T-helper 9 cell (primary cell): ENCODE data around the gene ZNF275.
A peak's percentile ranks its signal among the peaks of the same experiment; 100 is the strongest.
"Not testable (repeated sequence)": the region's sequence is repeated elsewhere in the genome, so short reads cannot be mapped to it uniquely, and the experiment has no call there.

Experiments used
- DNase-seq: peaks from one replicate; pipeline ENCODE4 v3.0.0-alpha.2; 2020

ZNF275 gene

DNA sequence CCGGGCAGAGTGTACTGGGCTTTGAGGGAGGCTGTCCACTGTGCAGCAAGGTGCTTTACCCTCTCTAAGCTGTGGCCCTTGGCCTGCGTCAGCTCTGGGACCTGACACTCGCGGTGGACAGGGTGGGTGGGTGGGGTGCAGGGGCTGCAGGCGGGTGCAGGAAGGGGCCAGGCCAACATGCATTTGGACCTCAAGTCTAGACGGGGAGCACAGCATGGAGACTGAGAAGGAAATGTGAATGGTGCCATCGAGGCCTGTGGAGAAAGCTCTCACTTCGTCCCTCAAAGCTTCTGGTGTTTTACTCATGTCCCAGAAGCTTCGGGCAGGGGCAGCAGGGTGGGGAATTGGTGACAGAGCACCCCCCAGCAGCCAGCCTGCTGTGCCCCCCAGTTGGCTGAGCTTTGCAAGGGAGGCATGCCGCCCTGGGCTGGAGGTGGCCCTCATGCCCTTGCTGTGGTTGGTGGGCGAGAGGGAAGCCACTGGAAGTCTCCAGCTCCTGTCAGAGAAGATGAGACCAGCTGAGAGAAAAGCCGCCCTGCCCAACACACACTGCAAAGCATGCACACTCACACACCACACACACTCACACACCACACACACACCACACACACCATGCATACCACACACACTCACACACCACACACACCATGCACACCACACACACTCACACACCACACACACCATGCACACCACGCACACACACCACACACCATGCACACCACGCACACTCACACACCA is 54.9 kb downstream of the ZNF275 start:
- no peak for DNase-seq

DNA sequence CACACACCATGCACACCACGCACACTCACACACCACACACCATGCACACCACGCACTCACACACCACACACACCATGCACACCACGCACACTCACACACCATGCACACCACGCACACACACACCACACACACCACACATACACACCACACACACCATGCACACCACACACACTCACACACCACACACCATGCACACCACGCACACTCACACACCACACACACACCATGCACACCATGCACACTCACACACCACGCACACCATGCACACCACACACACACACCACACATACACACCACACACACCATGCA is 55.5 kb downstream of the ZNF275 start:
- not testable (repeated sequence) for DNase-seq

DNA sequence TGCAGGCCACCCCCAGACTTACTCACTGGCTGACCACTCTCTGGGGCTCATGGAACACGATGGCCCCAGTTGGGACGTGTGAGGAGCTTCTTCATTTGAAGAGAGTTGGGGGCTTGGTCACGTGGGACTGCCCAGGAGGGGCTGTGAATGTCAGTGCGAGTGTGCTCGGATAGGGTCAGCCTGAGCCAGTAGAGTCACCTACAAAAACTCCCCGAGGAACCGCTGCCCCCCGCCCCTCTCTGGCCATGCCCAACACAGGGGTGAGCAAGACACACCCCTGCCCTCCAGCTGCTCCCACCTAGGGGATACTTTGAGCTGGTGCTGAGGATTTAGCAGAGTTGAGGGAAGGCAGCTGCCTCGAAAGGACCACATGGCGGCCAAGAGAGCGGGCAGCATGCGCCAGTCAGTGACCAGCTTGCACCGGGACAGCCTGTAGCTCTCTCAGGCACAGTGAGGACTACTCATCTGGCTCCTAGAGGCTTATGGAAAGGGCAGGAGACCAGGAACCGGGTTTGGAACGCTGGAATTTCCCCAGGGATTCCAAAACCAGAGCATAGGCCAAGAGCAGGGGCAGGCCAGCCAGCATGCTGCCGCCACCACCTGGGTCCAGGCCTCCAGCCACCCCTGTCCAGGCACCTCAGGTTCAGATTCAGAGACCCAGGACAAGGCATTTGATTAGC is 58.8 kb downstream of the ZNF275 start:
- no peak for DNase-seq

DNA sequence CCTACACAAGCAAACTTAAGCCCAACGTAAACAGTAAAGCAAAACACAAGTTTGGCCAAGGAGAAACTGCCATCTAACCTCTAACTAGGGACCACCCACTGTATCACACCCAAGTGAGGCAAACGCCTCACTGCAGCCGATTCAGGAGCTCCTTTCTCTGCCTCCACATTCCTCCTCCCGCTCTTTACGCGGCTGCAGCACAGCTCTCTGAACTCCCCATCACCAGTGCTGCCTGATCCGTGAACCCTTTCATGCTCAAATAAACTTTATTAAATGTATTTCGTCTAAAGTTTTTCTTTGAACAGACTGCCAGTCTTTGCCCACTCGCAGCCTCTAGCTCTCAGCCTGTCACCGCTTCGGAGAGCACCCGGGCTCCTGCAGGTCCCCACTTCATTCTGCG is 60.7 kb downstream of the ZNF275 start:
- no peak for DNase-seq

DNA sequence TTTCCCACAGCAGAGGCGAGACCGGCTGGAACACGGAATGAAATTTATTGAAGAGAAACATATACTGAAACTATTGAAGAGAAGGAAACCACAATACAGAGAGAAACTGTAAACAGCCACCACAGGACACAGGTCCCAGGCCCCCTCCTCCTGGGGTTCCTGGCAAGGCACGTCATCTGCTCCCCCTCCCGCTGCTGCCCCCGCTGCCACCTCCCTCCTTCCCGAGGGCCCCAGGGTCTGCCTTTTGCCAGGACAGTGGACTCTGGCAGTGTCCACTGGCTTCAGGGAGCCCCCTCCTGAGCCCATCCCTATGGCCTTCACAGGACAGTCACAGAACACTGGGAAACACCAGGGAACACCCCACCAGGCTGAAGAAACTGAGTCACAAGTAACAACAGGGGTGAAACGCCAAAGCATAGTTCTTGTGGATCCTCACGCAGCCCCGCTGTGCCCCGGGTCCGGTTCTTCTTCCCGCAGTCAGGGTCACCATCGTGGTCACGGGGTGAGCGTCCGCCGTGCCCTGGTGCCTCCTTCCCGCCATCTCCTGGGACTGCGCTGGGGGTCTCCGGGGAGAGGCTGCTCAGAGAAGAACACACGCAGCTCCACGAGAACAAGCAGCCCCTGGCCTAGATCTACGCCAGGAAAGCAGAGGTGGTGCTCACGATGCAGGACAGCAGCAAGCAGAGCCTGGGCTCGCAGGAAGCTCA is 61.8 kb downstream of the ZNF275 start:
- DNase-seq = no peak

DNA sequence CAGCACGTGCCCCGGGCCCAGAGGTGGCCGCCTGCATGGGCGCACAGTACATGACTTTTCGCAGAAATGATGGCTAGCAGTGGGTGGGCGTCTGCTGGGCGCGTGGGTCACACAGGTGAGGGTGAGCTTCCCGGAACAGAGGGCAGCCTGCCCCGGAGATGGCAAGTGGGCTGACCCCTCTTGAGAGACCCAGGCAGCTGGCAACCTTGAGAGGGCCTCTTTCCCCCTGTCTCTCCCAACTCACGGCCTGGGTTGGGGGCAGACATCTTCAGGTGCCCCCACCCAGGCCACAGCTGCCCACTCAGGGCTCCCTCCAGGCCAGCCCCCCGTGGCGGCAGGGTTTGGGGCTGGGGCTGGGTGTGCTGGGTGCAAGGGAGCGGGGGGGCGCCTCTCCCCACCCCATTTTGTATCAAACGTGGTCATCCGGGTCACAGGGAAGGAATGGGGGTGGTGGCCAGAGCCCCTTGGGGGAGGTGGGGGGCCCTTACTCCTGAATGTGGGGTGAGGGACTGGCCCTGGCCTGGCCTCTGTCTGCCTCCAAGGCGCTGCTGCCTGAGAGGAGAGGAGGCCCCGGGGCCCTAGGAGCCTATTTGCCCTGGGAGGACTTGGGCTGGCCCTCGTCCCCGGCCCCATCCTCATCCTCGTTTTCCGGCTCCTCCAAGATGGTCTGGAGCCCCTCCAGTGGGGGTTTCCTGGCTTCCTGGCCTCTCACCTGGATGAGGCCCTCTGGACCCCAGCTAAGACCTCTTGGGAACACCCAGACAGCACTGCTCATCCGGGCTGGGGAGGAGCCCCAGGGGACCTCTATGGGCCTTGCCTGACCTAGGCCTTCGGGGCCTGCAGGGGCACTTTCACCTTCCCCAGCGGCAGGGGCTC is 62.6 kb downstream of the ZNF275 start:
- no peak for DNase-seq

DNA sequence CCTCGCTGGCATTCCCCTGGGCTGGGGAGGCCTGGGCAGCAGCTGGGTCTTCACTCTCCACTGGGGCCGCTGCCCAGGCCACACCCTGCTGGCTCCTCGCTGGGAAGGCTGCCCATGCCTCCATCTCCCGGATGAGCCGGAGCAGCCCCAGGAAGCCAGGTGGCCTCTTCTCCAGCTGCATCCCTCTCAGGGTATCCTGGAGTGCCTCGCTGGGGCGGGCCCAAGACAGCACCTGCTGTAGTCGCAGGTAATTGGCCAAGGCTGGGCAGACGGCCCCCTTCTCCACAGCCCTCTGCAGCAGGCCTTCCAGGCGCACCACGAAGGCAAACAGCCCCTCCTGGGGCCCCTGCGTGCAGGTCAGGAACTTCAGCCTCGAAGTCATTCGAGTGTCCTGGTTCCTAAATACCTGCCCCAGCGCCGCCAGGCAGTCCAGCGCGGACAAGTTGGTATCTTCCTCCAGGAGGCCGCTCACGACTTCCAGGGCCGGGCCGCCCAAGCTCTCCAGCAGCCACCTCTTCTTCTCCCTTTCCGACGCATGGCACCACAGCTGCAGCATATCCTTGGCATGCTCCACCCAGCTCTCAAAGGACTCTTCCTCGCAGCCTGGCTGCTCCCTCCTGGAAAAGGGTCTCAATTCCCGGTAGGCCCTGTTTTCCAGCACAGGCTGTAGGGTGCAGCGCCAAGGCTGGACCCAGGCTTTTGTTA is 63.5 kb downstream of the ZNF275 start:
- no peak for DNase-seq

DNA sequence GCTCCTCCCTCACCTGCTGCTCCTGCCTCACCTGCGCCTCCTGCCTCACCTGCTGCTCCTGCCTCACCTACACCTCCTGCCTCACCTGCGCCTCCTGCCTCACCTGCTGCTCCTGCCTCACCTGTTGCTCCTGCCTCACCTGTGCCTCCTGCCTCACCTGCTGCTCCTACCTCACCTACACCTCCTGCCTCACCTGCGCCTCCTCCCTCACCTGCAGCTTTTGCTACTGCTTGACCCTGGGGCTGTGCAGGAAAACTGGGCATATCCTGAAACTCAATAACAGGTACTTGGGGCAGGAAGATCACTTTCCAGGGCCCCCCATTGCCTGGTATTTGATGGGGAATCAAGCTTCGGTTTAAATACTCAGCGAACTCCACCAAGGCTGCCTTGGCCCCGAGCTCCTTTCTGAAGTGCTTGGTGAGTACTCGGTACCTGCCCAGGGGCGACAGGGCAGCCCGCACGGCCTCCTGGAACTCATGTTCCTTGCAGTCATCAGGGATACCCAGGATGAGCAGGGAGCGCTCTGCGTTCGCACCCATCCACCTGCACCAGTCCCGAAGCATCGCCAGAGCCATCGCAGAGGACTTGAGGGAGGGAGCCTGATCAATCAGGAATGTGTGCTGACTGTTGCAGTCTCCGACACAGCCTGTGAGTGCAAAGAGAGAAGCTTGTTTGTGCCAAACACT is 64.5 kb downstream of the ZNF275 start:
- DNase-seq = no peak

DNA sequence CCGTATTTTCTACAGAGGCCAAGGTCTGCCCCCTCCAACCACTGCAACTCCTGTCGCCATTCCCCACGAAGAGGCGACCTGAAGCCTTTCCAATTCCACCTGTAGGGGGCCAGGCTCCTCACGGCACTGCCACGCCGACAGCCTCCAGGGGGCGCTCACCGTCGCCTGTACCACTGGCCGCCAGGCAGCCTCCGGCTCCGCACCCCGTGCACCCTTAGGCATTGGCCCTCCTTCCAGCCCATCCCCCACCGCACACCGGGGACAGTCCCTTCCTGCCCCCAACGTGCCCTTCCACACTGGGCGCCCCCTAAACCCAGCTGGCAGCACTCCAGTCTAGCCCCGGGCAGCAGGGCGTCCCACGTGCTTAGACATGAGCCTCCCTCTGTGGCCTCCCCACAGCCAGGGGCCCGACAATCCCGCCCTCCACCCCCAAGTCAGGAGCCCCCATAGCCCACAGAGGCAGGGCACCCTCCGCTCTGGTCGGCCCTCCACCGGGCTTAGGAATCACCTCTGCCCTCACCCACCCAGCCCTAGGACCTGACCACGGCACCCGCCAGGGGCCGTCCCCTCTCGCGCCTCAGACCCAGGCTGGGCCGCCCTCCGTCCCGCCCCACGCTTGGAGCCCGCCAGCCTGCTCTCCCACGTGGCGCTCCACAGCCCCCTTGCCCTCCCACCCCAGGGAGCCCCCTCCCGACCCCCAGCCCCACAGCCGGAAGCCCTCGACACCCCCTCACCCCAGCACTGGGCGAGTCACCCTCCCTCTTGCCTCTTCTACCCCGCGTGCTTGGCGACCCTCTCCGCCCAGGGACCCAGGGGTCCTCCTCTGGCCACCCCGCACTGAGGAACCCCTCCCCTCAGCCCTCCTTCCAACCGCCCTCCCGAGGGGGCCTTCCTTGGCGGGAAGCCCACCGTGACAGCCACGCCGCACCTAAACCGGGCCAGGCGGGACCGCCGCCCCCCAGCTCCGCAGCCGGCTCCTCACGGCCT is 66.5 kb downstream of the ZNF275 start:
- DNase-seq = peak; percentile 41

DNA sequence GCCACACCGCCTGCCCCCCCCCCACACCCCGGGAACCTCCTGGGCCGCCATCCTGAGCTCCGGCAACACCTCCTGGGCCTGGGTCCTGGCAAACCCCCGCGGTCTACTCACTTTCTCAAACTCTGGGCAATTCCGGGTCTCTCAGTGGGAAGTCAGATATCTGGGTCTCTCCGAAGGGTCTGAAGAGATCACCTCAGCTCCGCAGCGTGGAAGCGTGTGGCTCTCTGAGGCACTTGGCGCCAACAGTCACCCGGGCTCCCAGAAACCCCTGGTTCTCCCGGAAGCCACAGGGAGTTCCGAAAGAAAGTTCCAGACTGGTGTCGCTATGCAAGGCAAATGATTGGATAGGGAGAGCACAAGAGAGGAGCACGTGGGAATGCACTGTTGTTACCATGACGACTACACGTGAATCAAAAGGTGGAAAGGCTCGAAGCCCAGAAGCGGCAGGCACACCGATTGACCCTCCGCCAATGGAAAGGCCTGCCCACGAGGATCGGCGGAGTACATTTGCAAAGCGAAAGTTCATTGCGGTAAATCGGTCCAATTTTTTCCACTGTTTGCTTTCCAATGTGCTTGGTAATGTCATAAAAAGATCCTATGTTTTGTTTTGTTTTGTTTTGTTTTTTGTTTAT is 67.3 kb downstream of the ZNF275 start, which contains the start of gene PNMA6E:
Gene PNMA6E (minus strand): TSS at position 218 of the 632 bp plus-strand sequence. CDS start 2,501 bp downstream, outside the sequence.
- no peak for DNase-seq
